Endometrium (tissue), 2 donors: ENCODE measurements around the gene FKBP6.
"Not testable (repeated sequence)": the region's sequence is repeated elsewhere in the genome, so short reads cannot be mapped to it uniquely, and the experiment has no call there.

ENCODE experiments used
- FAIRE-seq: peaks from 2 replicates; lab custom pipeline; 2012; peaks lifted over from hg19 to GRCh38; lab: Jason Lieb, UNC
- donor health status: control.
- donor health status: control.

Gene FKBP6, protein sequence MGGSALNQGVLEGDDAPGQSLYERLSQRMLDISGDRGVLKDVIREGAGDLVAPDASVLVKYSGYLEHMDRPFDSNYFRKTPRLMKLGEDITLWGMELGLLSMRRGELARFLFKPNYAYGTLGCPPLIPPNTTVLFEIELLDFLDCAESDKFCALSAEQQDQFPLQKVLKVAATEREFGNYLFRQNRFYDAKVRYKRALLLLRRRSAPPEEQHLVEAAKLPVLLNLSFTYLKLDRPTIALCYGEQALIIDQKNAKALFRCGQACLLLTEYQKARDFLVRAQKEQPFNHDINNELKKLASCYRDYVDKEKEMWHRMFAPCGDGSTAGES

DNA sequence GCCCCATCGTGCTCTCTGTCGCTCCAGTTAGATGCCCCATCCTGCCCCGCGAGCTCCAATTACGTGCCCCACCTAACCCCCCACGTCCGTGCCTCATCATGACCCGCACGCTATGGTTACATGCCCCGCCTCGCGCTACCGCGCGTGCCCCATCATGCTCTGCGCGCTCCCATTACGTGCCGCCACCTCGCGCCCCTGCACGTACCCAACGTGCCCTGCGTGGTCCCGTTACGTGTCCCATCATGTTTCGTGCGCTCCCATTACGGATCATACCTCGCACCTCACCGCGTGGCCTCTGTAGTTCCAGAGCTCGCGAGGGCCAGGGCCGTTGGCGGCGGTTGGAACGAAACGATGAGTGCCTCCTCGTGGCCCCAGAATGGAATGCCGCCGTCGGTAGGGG is at the start of gene FKBP6, which contains the start of gene TRIM50:
Gene FKBP6, plus strand, starts transcription at position 240 of the 400 bp plus-strand sequence. CDS start 268 bp downstream, outside the sequence.
Gene TRIM50, minus strand, starts transcription at position 161 of the 400 bp plus-strand sequence. CDS start 3,295 bp downstream, outside the sequence.
- FAIRE-seq, result not testable (repeated sequence)

DNA sequence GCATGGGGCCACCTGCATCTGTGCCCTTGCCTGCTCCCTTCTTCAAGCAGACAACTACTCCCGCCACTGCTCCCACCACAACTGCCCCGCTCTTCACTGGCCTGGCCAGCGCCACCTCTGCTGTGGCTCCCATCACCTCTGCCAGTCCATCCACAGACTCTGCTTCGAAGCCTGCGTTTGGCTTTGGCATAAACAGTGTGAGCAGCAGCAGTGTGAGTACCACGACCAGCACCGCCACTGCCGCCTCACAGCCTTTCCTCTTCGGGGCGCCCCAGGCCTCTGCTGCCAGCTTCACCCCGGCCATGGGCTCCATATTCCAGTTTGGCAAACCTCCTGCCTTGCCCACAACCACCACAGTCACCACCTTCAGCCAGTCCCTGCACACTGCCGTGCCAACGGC is 30.7 kb upstream of the FKBP6 start:
- not testable (repeated sequence) for FAIRE-seq

DNA sequence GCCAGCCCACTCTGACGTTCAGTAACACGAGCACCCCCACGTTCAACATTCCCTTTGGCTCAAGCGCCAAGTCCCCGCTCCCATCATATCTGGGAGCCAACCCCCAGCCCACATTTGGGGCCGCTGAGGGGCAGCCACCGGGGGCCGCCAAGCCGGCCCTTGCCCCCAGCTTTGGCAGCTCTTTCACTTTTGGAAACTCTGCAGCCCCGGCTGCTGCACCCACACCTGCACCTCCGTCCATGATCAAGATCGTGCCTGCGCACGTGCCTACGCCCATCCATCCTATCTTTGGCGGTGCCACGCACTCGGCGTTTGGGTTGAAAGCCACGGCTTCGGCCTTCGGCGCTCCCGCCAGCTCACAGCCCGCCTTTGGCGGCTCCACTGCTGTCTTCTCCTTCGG is 30.3 kb upstream of the FKBP6 start:
- FAIRE-seq, result not testable (repeated sequence)

DNA sequence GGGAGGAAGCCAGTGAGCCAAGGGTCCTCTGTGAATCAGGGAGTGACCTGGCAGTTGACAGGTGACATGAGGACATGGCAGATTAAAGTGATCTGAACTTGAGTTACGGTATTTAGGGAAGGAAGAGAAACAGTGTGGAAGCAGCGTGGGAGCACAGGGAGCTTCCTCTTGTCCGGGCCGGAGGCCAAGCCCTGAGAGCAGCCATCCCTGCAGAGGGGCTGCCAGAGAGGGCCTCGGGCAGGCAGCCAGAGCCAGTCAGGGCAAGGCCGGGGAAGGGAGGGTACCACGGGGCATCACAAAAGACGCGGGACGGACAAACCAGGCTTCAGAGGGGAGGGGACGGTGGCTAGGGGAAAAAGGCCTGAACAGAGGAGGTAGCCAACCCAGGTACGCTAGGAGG is 28.1 kb upstream of the FKBP6 start:
- not testable (repeated sequence) for FAIRE-seq

DNA sequence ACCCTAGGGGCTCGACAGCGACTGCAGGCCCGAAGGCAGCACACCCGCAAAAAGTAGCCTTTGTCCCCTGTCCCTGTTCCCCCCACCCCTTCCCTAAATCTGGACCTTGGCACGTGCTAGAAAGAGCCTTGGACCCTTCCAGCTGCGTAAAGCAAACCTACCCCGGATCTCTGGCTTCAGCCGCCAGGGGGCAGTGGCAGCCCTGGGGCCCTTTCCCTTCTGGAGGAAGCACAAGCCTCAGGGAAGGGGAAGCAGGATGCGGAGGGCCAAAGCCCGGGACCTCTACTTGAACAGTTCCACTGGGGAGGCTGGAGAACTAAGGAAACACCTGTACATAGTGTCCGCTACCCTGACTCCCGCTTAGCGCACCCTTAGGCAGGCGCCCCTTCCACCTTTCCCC is 26.9 kb upstream of the FKBP6 start:
- FAIRE-seq, result not testable (repeated sequence)

DNA sequence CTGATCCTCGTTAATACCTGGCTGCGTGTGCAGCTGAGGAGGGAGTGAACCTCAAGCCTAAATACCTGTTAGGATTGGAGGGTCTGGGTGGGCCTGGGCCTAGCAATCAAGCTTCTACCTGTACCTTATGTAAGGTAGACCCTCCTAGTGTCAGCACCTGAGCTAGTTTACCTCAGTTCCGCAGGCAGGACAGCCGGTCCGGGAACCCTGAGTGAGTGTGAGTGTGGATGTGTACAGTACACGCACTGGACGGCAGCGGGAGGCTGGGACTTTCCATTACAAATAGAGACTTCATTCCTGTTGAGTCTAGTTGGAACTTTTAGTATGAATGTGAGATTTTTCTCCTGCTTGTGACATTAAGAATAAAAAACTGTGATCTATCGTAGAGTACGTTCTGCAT is 25.1 kb upstream of the FKBP6 start:
- FAIRE-seq, result not testable (repeated sequence)

DNA sequence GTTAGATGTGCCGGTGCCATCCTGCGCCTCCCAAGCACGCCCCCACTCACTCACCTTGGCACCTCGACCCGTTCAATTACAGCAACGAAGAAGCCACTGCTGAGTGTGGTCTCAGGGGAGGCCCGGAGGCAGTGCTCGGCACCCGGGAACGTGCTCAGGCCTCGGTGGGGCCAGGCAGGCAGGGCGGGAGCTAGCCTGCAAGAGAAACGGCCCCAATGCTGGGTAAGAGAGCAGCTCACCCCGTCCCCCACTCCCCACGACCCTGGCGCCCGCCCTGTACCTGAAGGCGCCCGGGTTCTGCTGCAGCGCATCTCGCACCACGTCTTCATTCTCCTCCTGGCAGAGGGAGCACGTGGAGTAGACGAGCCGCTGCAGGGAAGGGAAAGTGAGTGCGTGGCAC is 24.4 kb upstream of the FKBP6 start:
- no peak for FAIRE-seq

DNA sequence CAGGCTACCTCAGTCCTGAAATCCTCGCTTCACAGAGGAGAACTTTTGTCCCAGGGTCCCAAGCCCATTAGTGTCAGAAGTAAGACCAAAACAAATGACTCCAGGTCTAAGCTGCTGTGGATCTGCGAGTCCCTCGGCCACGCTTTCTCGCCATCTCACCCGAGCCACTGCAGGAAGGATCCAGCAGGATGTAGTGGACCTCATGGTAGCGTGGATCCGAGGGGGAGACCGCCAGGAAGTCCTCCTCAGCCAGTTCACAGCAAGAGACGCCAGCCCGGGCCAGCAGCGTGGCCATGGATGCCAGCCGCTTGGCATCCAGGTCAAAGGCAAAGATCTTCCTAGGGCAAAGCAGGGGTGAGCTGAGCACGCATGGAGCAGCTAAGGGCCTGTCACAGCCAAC is 23.9 kb upstream of the FKBP6 start:
- no peak for FAIRE-seq

DNA sequence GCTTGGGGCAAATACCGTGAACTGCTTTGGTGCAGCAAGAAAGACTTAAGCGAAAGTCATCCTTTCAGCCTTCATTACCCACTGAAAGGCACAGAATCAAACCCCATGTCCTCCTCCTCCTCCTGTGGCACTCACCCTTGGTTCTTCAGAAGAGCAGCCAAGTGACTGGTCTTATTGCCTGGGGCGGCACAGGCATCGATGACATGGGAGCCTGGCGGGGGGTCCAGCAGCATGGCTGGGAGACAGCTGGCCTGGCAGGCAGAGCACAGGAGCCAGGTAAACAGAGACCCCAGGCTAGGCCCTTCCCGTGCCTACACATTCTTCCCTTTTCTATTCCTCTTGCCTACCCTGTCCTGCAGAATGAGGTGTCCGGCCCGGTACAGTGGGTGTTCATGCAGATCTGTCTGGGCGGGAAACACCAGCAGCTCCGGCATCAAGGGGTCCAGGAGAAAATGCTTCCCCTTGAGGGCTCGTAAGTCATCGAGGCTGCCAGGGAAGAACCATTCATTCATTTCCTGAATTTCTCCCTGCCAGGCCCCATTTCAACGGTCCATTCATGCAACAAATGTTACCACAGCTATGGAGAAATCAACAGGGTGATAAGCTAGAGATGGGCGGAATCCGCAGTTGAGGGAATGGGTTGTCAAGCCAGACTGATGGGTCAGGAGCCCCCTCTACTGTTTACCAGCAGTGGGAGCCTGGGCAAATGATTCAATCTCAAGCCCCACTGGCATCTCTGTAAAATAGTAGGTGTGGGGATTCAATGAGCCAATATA is 23.2 kb upstream of the FKBP6 start:
- FAIRE-seq, result not testable (repeated sequence)

DNA sequence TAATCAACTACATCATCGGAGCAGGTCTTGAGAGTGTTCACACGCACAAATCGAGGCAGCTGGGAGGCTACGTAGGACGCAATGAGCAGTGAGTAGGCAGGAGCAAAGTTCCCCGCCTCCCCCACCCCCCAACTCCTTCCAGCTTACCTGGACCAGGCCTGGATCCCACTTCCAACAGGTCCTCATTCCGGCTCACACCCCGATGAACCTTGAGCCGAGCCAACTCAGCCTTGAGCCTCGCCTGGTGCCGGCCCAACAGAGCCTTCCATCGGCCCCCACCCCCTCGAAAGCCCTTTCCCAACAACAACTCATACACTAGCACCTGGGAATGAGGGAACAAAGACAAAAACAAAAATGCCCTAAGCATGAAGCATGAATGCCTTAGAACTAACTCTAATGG is 20.5 kb upstream of the FKBP6 start:
- FAIRE-seq, result no peak

DNA sequence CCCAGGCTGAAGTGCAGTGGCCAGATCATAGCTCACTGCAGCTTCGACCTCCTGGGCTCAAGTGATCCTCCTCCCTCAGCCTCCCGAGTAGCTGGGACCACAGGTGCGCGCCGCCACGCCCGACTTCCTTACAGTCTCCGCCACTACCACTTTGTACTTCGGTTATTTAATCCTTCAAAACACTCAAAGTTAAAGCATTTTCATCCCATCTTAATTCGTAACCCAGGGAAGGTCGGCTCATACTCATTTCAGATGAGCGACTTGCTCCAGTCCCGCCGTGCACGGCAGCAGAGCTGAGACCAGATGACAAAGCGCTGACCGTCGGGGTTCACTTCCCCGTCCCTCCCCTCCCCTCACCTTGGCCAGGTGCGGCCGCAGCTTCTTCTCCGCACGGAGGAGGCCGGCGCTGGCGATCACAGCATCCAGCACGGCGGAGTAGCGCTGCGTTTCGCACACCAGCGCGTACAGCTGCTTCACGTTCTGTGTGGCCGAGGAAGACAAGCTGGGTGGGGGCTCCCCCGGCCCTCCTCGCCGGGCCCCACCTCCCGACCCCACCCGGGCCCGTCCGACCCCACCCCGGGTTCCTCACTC is 19.8 kb upstream of the FKBP6 start:
- no peak for FAIRE-seq

DNA sequence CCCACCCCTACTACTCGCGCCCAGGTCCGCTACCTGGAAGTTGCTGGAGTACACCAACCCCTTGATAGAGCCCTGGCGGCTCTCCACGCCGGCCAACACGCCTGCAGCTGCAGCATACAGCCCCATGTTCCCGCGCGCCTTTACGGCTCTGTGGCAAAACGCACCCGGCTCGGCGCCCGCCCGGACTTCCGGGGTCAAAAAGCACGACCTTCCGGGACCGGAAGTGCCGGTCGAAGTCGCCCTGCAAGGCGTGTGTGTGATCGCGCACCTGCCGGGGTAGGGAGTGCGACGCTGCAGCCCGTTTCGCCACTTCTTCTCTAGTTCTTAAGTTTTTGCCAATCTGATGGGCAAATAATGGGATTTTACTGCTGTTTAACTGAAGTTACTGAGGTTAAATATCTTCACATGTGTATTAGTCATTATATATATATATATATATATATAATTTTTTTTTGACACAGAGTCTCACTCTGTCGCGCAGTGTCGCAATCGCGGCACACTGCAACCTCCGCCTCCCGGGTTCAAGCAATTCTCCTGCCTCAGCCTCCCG is 19.2 kb upstream of the FKBP6 start, which contains the start of gene NSUN5:
Gene NSUN5, minus strand, starts transcription at position 162 of the 550 bp plus-strand sequence. Its CDS starts 36 bp downstream, at position 126.
- FAIRE-seq, result no peak

DNA sequence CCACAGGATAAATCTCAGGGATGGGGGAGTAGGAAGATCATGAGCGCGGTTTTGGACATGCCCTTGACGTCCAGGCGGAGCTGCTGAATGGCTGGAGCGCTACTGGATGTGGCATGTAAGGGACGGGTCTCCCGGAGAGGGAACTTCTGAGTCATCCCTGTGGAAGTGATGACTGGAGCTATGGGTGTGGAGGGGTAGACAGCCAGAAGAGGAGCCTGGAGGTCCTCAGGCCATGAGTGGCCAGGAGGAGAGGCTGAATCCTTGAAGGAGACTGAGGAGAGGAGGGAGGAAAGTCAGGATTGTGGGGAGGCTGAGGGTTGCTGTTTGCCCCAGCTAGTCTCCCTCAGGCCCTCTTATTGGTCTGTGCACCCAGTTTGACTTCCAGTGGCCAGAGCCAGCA is 16.5 kb upstream of the FKBP6 start:
- not testable (repeated sequence) for FAIRE-seq

DNA sequence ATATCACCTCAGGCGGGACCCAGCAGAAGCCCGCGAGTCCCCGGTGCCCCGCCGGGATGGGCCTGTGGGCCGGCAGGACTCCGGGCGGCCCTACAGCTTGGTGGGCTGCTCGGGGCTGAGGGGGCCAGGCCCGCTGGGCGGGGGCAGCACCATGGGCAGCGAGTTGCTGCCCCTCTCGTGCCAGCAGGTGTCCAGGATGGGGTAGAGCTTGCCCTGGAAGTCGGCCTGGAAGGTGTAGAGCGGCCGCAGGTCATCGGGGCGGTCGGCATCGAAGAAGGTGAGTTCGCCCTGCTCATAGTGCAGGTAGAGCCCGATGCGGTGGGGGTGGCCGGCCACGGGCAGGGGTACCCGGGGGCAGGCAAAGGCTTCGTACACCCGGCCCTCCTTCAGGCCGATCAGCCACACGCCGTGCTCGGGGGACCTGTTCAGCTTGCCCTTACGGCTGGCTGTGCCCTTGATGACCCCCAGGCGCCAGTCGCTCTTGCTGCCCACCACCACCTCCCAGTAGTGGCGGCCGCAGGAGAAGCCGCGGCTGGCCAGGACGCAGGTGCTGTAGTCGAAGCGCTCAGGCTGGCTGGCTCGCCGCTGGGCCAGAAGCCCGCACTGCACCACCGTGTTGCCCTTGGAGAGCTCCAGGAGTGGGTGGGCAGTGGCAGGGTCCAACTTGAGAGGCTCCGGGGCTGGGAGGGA is 15.0 kb upstream of the FKBP6 start:
- no peak for FAIRE-seq

DNA sequence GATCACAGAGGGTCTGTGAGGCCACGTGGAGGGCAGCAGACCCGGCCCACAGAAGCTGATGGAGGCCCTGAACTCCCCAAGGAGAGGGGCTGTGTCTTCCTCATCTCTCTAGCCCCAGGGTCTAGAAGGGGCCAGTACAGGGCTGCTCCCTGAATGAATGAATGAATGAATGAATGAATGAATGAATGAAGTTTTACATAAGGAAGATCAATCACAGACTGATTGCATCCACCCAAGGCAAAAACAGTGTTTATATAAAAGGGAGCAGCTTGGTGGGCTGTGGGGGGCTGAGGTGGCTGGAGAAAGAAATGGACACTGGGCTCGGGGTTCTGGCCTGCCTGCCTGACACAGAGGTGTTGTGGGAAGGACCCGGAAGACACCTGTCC is 14.4 kb upstream of the FKBP6 start:
- no peak for FAIRE-seq

DNA sequence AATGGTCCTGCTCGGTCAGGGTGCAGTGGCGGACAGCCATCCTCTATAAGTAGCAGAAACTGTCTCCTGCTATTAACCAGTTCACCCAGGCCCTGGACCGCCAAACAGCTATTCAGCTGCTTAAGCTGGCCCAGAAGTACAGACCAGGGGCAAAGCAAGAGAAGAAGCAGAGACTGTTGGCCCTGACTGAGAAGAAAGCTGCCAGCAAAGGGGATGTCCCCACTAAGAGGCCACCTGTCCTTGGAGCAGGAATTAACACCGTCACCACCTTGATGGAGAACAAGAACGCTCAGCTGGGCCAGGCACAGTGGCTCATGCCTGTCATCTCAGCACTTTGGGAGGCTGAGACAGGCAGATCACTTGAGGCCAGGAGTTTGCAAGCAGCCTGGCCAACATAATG is 13.7 kb upstream of the FKBP6 start:
- no peak for FAIRE-seq

DNA sequence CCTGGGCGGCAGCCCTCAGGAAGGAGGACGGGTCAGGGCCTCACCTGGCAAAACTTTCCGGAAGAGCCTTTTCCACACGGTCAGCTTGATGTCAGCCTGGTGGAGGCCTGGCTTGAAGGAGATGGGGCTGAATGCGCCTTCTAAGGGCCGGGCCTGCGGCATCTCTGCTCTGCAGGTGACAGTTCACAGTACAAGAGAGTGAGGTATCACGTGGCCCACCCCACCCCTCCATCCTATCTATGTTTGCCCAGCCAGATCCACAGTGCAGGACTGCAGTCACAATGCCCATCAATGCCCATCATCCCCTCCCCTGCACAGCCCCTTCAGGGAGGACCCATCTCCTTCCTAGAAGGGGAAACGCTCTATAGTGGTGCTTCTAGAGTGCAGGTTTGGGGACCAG is 11.4 kb upstream of the FKBP6 start:
- no peak for FAIRE-seq

DNA sequence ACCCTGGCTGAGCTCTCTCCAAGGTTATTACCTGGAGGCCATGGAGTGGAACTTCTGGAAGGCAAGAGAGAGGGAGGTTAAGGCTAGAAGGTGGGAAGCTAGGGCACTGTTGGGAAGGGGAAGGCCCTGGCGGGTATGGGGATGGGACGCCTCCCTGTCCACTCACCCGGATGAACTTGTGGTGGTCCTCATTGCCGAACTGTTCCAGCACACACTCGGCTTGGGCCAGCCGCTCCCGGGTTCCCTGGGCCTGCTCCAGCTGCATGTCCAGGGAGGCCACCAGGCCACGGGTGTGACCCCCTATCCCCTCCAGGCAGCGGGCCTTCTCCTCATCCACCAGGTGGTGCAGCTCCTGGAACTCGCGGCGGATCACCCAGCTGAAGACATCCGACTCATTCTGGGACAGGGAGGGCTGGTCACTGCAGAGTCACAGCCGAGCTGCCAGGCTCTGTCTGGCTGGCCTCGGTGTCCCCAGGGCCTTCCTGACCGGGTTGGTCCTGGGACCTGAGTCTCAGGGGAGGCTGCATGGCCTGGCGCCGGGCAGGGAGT is 9.2 kb upstream of the FKBP6 start:
- FAIRE-seq, result not testable (repeated sequence)

DNA sequence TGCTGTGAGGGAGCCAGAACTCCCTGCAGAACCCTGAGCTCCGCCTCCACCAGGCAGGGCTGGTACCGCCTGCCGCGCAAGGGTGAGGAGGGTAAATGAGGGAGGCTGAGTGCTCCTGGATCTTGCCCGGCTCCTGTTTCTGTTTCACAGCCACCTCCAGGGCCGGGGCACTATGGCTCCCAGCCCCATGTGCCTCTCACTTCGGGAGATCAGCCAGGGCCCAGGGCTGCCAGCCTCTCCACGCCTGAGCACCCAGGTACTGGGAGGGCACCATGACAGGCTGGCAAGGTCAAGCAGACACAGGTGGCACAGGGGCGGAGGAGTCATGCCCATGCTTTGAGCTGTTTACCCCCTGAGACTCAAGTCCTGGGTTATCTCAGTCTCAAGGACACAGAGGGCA is 8.4 kb upstream of the FKBP6 start:
- not testable (repeated sequence) for FAIRE-seq

DNA sequence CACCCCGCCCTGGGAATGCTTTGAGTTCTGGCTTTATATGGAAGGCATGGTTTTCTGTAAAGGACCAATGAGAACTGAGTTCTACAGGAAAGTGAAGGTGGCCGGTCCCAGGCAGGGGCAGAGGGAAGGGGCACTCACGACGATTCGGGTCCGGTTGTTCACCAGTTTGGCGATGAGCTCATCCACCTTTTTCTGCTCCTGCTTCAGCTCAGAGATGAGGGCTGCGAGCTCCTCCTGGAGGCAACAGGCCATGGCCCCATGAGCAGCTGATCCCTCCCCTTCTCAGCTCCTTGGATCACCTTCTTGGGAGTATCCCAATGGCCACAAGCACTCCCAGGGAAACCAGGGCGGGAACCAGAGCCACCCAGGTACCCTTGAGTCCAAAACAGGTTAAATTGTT is 8.0 kb upstream of the FKBP6 start:
- FAIRE-seq, result not testable (repeated sequence)

DNA sequence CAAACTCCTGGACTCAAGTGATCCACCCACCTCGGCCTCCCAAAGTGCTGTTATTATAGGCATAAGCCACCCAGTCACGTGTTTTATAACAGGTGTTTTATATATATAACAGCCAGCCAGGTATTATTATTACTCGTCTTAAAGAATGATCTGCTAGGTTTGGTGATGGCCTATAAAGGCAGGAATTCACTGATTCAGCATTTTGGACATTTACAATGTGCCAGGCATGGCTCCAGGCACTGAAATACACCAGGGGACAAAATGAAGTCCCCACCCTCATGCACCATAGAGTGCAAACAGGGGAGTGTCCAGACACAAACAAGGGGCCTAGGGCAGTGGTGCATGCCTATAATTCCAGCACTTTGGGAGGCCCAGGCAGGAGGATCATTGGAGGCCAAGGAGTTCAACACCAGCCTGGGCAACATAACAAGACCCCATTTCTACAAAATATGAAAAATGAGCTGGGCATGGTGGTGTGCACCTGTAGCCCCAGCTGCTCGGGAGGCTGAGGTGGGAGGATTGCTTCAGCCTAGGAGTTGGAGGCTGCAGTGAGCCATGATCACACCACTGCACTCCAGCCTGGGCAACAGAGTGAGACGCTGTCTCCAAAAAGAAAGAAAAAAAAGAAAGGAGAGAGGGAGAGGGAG is 4.4 kb upstream of the FKBP6 start:
- FAIRE-seq, result not testable (repeated sequence)
